ENCODE measurements around the gene DOP1A.

- TF ChIP-seq CTCF (IDR thresholded peaks at IDR 0.05) = no peak
- TF ChIP-seq EP300 (IDR thresholded peaks at IDR 0.05; ENCODE audit: borderline replicate concordance in 1 of 2, low read depth in 1 of 2, low read length in 1 of 2) = no peak
- no peak for TF ChIP-seq TAF1 (IDR thresholded peaks at IDR 0.05; ENCODE audit: borderline replicate concordance, low read depth, low read length)
These were observed 83.6 kb downstream of the DOP1A start for GRCh38 chr6:83151114-83151513.

Data from SK-N-SH (cell line).